Parathyroid adenoma (tissue), 2 donors: ENCODE results near the gene THBS3.

Experiments used
- H2AFZ ChIP-seq: fragments of 300-600 bp; sonication (generic); one replicate; pipeline ENCODE4 v1.7.0; 2017; ENCODE audit warnings: antibody characterized with exemption, mild to moderate bottlenecking
- H3K27ac ChIP-seq: fragments of 300-600 bp; sonication (generic); one replicate; pipeline ENCODE4 v1.7.0; 2017
- H3K27me3 ChIP-seq: fragments of 300-600 bp; sonication (generic); one replicate; pipeline ENCODE4 v1.7.0; 2017; ENCODE audit warnings: low read length; ENCODE audit not compliant: control insufficient read depth, insufficient read depth
- H3K36me3 ChIP-seq: fragments of 300-600 bp; sonication (generic); one replicate; pipeline ENCODE4 v1.7.0; 2017; ENCODE audit warnings: low read length; ENCODE audit not compliant: control insufficient read depth, insufficient read depth
- H3K4me1 ChIP-seq: fragments of 300-600 bp; sonication (generic); one replicate; pipeline ENCODE4 v1.7.0; 2017; ENCODE audit warnings: control low read depth
- H3K4me2 ChIP-seq: fragments of 300-600 bp; sonication (generic); one replicate; pipeline ENCODE4 v1.7.0; 2017; ENCODE audit warnings: low read length
- H3K4me3 ChIP-seq: fragments of 300-600 bp; sonication (generic); one replicate; pipeline ENCODE4 v1.7.0; 2017; ENCODE audit warnings: low read depth, low read length
- H3K79me2 ChIP-seq: fragments of 300-600 bp; sonication (generic); one replicate; pipeline ENCODE4 v1.7.0; 2017; ENCODE audit warnings: control low read depth
- H3K9ac ChIP-seq: fragments of 300-600 bp; sonication (generic); one replicate; pipeline ENCODE4 v1.7.0; 2017; ENCODE audit warnings: mild to moderate bottlenecking
- H3K9me3 ChIP-seq: fragments of 300-600 bp; sonication (generic); one replicate; pipeline ENCODE4 v1.7.0; 2017; ENCODE audit warnings: low read length; ENCODE audit not compliant: control insufficient read depth
- TF ChIP-seq, protein P1 (sequence below): fragments of 300-600 bp; sonication (generic); IDR thresholded peaks from one replicate; pipeline ENCODE4 v1.7.0; 2017; ENCODE audit warnings: antibody characterized with exemption, mild to moderate bottlenecking
- donor health status: primary hyperparathyroidism.

Gene THBS3

DNA sequence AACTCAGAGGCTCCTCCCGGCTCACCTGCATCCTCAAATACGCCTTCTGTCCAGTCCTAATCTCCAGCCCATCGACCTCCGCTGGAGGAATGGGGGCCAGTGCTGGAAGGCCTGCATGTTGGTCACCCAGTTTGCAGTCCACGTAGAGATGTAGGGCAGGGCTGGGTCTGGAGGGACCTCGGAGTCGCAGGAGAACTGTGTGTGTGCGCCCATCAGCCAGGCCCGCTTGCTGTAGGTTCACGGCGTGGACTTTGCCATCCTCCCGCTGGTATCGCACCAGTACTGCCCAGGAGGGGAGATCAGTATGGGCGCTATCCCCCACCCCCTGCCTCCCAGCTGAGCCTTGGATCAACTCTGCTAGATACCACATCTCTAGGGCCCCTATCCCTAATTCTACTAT, 2.7 kb downstream of the THBS3 start:
- Histone ChIP-seq H3K9ac (no peak overlapping the region), H3K4me2 (no peak overlapping the region), H3K27ac (no peak overlapping the region), H3K27me3 (no peaks in the 10 kb centered on the region), H3K36me3 (no peaks in the 10 kb centered on the region), H3K9me3 (no peaks in the 10 kb centered on the region), H3K79me2 (no peaks in the 10 kb centered on the region), H3K4me1 (peaks cover 4% of the 10 kb centered on the region), H2AFZ (no peak overlapping the region), H3K4me3 (no peak overlapping the region)
- TF ChIP-seq, protein P1, sequence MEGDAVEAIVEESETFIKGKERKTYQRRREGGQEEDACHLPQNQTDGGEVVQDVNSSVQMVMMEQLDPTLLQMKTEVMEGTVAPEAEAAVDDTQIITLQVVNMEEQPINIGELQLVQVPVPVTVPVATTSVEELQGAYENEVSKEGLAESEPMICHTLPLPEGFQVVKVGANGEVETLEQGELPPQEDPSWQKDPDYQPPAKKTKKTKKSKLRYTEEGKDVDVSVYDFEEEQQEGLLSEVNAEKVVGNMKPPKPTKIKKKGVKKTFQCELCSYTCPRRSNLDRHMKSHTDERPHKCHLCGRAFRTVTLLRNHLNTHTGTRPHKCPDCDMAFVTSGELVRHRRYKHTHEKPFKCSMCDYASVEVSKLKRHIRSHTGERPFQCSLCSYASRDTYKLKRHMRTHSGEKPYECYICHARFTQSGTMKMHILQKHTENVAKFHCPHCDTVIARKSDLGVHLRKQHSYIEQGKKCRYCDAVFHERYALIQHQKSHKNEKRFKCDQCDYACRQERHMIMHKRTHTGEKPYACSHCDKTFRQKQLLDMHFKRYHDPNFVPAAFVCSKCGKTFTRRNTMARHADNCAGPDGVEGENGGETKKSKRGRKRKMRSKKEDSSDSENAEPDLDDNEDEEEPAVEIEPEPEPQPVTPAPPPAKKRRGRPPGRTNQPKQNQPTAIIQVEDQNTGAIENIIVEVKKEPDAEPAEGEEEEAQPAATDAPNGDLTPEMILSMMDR, result no peak

DNA sequence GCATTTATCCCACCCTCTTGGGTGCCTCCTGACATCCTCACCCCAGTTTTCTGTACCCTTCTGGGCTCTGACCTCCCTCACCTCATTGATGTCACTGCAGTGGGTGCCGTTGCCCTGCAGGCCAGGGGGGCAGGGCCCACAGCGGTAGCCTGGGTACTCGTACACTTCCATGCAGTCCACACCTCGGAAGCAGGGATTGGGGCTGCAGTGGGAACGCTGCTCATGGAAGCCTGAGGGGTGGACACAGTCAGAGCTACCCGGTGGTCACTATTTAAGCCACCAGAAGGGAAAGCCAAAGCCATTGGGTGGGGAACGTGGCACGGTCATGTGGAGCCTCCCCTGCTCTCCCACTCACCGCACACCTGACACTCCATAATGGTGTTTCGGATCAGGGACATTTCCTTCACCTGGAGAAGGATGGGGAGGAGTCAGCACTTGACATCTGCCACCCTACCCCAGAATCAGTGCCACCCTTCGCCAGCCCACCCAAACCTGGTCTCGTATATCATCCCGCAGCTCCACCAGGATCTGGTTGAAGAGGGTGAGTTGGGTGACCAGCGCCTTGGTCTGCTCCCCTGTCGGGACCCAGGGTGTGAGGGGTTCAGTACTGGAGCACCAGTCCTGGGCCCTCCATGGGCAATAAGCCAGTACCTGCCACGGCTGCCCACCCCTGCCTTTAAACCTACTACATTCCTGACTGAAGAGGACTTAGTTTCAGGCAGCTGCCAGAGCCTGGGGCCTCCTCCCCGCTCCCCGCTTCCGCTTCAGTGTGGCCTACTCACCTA, 4.8 kb downstream of the THBS3 start:
- no peaks in the 10 kb centered on the region for H3K36me3 ChIP-seq
- no peak overlapping the region for H3K4me2 ChIP-seq
- no peaks in the 10 kb centered on the region for H3K79me2 ChIP-seq

GRCh38 chr1:155202198-155202597, 5.5 kb downstream of the THBS3 start:
- H3K9me3 ChIP-seq, result no peaks in the 10 kb centered on the region
- H3K9ac ChIP-seq, result no peak overlapping the region
- no peaks in the 10 kb centered on the region for H3K4me1 ChIP-seq
- no peak overlapping the region for H3K27ac ChIP-seq
- no peak overlapping the region for H3K4me3 ChIP-seq
- no peak overlapping the region for H2AFZ ChIP-seq
- H3K27me3 ChIP-seq, result no peaks in the 10 kb centered on the region
- TF ChIP-seq, protein P1, result no peak
- no peaks in the 10 kb centered on the region for H3K79me2 ChIP-seq
- no peaks in the 10 kb centered on the region for H3K36me3 ChIP-seq
- no peak overlapping the region for H3K4me2 ChIP-seq

More for the DNA sequence above, 4.8 kb downstream of the THBS3 start:
- Histone ChIP-seq H3K9ac (no peak overlapping the region), H3K4me1 (no peaks in the 10 kb centered on the region), H3K27me3 (no peaks in the 10 kb centered on the region), H2AFZ (no peak overlapping the region), H3K4me3 (no peak overlapping the region), H3K27ac (no peak overlapping the region), H3K9me3 (no peaks in the 10 kb centered on the region)
- TF ChIP-seq, protein P1, result no peak

DNA sequence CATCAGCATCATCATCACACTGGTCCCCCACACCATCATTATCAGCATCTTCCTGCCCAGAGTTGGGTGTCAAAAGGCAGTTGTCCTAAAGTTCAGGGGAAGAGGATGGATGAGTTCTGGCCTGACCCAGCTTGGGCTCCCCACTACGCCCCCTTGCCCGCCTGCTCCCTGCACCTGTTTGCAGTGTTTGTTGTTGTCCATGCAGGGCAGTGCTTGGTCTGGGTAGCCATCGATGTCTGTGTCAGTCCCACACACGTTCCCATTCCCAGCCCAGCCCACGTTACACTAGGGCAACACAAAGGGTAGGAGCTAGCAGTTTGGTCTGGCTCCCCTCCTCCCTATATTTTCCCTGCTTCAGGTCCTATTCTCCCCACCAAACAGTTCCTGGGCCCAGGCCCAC, 6.8 kb downstream of the THBS3 start:
- no peak overlapping the region for H2AFZ ChIP-seq
- TF ChIP-seq, protein P1, result no peak
- H3K4me2 ChIP-seq, result no peak overlapping the region
- no peak overlapping the region for H3K9ac ChIP-seq
- no peak overlapping the region for H3K27ac ChIP-seq
- H3K4me3 ChIP-seq, result no peak overlapping the region
- no peaks in the 10 kb centered on the region for H3K36me3 ChIP-seq
- no peaks in the 10 kb centered on the region for H3K79me2 ChIP-seq
- no peaks in the 10 kb centered on the region for H3K4me1 ChIP-seq
- no peaks in the 10 kb centered on the region for H3K9me3 ChIP-seq
- H3K27me3 ChIP-seq, result no peaks in the 10 kb centered on the region

- no peak overlapping the region for H2AFZ ChIP-seq
- no peak overlapping the region for H3K27ac ChIP-seq
- TF ChIP-seq, protein P1, result no peak
- no peaks in the 10 kb centered on the region for H3K36me3 ChIP-seq
- no peak overlapping the region for H3K9ac ChIP-seq
- no peaks in the 10 kb centered on the region for H3K79me2 ChIP-seq
- no peak overlapping the region for H3K4me3 ChIP-seq
- no peaks in the 10 kb centered on the region for H3K27me3 ChIP-seq
- H3K4me1 ChIP-seq, result no peaks in the 10 kb centered on the region
- no peaks in the 10 kb centered on the region for H3K9me3 ChIP-seq
- H3K4me2 ChIP-seq, result no peak overlapping the region
Measured at GRCh38 chr1:155199792-155200191, 7.9 kb downstream of the THBS3 start.
